Measurements from ENCODE around the gene HGFAC.

Gene HGFAC

DNA sequence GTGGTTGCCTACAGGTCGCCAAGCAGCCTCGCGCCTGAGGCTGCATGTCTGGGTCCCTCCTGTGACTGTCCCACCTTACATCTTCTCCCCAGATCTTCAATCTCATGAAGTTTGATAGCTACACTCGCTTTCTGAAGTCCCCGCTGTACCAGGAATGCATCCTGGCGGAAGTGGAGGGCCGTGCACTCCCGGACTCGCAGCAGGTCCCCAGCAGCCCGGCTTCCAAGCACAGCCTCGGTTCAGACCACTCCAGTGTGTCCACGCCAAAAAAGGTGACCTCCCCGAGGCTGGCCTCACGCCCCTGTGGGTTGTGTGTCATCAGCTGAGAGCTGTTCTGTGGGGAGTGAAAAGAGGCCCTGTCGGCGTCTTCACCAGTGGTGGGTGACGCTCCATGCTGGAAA is 24.9 kb upstream of the HGFAC start:
- TF ChIP-seq, protein P1, sequence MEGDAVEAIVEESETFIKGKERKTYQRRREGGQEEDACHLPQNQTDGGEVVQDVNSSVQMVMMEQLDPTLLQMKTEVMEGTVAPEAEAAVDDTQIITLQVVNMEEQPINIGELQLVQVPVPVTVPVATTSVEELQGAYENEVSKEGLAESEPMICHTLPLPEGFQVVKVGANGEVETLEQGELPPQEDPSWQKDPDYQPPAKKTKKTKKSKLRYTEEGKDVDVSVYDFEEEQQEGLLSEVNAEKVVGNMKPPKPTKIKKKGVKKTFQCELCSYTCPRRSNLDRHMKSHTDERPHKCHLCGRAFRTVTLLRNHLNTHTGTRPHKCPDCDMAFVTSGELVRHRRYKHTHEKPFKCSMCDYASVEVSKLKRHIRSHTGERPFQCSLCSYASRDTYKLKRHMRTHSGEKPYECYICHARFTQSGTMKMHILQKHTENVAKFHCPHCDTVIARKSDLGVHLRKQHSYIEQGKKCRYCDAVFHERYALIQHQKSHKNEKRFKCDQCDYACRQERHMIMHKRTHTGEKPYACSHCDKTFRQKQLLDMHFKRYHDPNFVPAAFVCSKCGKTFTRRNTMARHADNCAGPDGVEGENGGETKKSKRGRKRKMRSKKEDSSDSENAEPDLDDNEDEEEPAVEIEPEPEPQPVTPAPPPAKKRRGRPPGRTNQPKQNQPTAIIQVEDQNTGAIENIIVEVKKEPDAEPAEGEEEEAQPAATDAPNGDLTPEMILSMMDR (IDR thresholded peaks at IDR 0.05; ENCODE audit: low read depth, low read length): no peak
- no peak for DNase-seq (ENCODE audit: extremely low read depth, low read depth)

DNA sequence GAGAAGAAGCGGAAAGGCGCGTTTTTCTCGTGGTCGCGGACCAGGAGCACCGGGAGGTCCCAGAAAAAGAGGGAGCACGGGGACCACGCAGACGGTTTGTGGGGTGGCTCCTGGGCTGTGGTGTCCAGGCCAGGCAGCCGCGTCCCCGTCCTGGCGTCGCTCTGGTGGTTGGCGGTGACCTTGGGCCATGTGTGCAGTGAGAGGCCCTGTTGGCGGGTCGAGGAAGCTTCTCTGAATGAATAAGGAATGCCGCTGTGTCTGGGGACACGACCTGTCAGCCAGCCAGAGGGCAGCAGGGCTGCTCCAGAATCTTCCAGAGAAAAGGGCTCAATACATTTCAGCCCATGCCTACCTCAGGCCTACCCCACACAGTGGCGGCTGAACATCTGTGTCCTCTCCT is 24.3 kb upstream of the HGFAC start:
- DNase-seq (ENCODE audit: extremely low read depth, low read depth): no peak
- TF ChIP-seq, protein P1 (IDR thresholded peaks at IDR 0.05; ENCODE audit: low read depth, low read length): no peak

DNA sequence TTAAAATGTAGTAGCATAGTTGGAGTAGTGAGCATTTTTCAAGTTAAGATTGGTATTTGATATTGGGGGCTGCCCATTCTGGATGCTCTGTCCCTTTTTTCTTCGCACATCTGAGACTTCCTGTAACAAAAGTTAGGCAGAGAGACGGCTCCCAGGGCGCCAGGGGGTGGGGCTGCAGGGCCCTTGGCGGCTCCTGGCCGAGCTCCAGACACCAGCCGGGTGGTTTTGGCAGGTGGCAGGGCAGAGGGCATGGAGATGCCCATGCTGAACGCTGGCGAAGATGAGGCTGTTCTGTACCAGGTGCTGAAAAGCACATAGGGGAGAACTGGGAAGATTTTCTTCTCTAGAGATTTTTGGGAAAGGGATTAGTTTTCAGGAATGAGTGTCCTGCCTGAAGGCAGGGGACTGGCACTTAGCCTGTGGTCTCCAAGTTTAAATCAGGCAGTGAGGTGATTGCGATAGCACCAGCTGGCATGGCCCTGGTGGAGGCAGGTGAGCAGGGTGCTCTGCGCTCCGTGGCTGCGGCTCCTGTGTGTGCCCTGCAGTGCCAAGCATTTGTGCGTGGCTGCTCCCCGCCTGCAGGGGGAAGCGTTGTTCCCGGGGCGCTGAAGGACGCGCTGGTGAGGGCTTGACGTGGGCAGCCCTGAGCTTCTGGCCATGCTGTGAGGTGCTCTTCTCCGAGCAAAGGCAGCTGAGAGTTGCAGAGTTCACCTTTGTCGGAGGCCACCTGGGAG is 23.6 kb upstream of the HGFAC start:
- TF ChIP-seq, protein P1 (IDR thresholded peaks at IDR 0.05; ENCODE audit: low read depth, low read length): peak; percentile 3
- no peak for DNase-seq (ENCODE audit: extremely low read depth, low read depth)

DNA sequence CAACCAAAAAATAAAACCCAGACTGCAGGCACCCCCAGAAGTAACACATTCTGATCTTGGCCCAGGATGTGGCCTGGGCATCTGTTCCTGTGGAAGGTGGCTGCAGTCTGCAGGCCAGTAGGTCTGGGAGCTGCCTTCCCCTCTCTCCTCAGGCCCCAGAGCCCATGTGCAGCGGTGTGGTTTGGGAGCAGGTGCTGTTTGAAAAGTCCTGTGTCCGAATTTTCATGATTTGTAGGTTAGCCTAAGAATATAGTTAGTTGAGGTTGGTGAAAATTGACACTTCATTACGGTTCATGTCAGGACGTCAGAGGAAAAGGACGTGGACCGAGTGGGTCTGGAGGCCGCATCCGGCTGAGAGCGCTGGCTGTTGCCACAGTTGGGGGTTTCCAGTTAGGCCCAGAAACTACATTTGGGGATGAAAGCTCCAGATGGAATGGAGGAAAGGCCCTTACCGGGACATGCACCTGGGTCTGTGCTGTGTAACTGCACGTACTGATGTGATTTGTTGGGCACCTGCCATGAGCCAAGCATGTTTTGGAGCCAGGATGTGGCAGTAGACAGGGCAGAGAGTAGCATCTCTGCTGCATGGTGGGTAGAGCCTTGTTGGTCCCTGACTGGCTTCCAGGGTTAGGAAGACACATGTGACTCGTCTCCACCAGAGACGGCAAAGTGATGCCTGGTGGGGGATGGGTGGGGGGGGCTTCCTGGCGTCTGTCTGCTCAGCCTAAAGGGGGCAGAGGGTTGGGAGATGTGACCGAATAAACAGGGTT is 21.7 kb upstream of the HGFAC start:
- DNase-seq (ENCODE audit: extremely low read depth, low read depth): no peak
- TF ChIP-seq, protein P1 (IDR thresholded peaks at IDR 0.05; ENCODE audit: low read depth, low read length): no peak

DNA sequence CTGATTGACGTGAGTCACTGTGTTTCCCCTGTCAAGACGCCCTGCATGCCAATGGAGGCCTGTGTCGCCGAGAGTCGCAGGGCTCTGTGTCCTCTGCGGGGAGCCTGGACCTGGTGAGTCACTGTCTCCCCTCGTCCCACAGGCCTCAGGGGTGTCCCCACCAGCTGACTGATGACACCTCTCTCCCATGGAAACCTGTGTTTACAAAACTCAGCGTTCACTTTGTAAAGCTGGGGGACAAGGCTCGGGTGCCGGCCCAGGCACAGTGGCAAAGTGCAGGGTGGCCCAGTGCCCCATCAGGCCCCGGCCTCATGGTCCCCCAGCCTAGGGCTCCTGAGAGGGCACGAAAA is 21.2 kb upstream of the HGFAC start:
- DNase-seq (ENCODE audit: extremely low read depth, low read depth): no peak
- TF ChIP-seq, protein P1 (IDR thresholded peaks at IDR 0.05; ENCODE audit: low read depth, low read length): no peak

DNA sequence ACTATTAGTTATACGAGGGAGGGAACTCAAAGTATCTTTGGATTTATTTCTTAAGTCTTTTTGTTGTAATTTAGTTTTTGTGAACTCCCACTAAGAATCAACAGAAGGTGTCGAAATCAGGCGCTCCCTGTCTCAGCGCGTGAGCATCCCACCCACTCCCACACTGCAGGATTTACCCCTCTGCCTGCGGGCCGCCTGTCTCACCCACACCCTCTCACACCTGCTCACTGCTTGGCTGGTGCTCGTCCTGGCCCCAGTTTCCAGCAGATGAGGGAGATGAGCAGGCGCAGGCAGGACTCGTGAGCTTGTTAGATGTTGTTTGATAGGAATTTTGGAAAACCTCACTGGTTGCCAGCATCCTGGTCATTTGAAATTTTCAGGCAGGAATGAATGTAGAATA is 20.8 kb upstream of the HGFAC start:
- DNase-seq (ENCODE audit: extremely low read depth, low read depth): no peak
- TF ChIP-seq, protein P1 (IDR thresholded peaks at IDR 0.05; ENCODE audit: low read depth, low read length): no peak

DNA sequence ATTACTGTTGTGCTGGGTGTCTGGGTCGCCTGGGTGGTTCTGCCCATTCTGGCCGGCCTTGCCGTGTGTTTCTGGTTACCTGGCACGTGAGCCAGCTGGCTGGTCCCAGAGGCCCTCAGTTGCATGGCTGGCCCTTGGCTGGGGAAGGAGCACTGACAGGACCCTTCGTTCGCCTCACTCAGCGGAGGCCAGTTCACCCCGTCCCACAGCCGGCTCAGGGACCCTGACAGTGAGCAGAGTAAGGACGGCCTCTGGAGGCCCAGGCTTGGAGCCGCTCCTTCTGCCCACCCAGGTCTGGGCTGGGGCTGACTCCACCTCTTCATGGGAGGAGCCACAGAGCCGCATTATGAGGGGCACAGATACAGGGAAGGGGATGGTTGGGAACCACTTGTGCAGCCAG is 20.3 kb upstream of the HGFAC start:
- DNase-seq (ENCODE audit: extremely low read depth, low read depth): no peak
- TF ChIP-seq, protein P1 (IDR thresholded peaks at IDR 0.05; ENCODE audit: low read depth, low read length): no peak

All from AG09319 (cell line).